Stimulated activated CD8-positive, alpha-beta memory T cell treated with anti-CD3 and anti-CD28 coated beads, Interleukin-12 subunit alpha, Interleukin-12 subunit beta, amount 100 ng/mL, for 24 hours (primary cell): ENCODE data around the gene USF2.
"Not testable (repeated sequence)": the region's sequence is repeated elsewhere in the genome, so short reads cannot be mapped to it uniquely, and the experiment has no call there.

Source experiments
- DNase-seq: peaks from one replicate; pipeline ENCODE4 v3.0.0-alpha.2; 2020; ENCODE audit errors: extremely low read depth

The USF2 gene

DNA sequence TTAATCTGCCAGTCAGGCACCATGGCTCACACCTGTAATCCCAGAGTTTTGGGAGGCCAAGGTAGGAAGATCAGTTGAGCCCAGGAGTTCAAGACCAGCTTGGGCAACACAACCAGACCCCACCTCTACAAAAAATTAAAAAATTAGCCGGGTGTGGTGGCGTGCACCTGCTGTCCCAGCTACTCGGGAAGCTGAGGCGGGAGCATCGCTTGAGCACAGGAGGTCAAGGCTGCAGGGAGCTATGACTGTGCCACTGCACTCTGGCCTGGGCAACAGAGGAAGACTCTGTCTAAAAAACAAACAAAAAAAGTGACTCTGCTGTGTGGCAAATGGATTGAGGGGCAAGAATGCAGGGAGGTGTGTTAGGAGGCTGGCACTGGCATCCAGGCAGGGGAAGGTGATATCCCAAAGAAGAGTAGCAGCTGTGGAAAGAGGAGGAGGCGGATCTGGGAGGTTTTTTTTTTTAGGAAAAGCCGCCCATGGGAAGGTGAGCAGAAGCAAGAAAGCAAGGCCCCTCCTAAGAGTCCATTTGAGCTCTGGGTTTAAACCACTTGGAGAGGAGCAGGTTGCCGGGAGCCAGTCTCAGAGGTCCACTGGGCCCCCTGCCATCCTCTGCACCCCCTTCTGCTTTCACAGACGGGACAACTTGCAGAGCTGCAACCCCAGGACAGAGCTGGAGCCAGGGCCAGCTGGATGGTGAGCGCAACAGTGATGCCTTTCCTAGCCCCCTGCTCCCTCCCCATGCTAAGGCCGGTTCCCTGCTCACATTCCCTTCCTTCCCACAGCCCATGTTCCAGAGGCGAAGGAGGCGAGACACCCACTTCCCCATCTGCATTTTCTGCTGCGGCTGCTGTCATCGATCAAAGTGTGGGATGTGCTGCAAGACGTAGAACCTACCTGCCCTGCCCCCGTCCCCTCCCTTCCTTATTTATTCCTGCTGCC is 15.7 kb downstream of the USF2 start:
- DNase-seq: no peak

DNA sequence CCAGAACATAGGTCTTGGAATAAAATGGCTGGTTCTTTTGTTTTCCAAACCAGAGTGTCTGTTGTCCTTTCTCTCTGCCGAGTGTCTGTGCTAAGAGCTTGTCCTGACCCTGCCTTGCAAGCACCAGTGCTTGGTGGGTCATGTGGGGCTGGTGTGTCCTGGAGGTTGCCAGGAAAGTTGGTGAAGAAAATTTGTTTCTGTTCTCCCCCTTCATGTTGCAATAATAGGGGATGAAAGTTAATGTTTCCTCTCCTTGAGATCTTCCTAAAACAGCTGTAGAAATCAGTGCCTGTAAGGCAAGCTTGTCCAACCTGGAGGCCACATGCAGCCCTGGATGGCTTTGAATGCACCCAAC is 16.3 kb downstream of the USF2 start:
- DNase-seq: no peak

- not testable (repeated sequence) for DNase-seq
These were observed 16.7 kb downstream of the USF2 start for GRCh38 chr19:35285465-35285864.

- not testable (repeated sequence) for DNase-seq
These were observed 17.3 kb downstream of the USF2 start for GRCh38 chr19:35286101-35286500.

GRCh38 chr19:35287713-35288112 is 19.0 kb downstream of the USF2 start:
- no peak for DNase-seq

DNA sequence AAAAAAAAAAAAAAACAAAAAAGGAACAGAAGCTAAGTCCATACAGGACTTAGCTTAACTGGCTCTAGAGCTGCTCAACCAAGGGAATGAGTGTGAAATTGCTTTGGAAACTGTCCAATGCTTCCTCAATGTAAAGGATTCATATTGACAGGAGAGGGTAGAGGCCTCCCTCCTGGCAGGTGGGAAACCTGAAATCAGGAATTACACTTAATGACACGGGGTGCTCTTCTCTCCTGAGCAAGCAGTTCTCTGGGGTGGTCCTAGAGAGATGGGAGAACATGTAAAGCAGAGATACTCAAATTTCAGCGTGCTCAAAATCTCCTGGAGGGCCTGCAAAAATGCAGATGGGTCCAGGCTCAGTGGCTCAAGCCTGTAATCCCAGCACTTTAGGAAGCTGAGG is 19.6 kb downstream of the USF2 start:
- no peak for DNase-seq

DNA sequence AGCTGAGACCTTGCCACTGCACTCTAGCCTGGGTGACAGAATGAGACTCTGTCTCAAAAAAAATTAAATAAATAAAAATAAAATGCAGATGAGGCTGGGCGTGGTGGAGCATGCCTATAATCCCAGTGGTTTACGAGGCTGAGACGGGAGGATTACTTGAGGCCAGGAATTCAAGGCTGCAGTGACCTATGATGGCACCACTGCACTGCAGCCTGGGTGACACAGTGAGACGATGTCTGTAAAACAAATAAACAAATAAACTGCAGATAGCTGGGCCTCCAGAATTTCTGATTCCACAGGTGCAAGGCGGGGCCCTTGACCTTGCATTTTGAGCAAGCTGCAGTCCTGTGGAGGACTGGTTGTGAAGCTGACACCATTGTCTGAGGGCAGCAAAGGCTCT is 20.1 kb downstream of the USF2 start:
- DNase-seq: no peak

DNA sequence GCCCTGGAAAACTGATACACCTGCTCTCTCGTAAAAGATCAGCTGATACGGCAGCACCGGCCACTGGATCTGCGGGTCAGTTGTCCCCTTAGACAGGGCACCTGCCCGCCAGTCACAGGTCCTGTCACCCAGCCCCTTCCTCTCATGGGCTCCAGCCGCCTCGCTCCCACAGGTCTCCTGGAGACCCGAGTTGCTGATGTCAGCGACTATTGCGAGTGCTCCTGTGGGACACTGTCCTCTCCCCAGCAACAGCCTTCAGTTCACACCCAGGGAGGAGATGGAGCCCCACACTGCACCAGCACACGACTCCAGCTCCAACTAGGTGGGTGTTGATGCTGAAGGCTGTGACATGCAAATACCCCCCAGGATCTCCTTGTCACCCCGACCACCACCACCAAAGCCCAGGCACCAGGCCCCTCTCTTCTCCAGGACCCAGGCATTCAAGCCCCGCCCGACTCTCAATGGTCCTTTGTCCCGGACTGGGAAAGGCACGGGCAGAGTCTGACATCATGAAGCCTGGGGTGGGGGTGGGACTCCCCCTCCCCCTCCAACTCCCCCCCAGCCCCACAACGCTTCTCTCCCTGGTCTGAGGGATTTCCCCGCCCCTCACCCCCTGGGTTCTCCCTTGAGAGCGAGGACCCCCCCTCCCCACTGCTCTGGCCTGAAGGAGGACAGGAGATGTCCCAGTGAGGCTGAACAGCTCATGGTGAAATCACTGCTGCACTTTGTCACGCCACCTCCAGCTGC is 21.8 kb downstream of the USF2 start:
- DNase-seq: no peak

GRCh38 chr19:35291259-35291658 is 22.5 kb downstream of the USF2 start:
- no peak for DNase-seq

DNA sequence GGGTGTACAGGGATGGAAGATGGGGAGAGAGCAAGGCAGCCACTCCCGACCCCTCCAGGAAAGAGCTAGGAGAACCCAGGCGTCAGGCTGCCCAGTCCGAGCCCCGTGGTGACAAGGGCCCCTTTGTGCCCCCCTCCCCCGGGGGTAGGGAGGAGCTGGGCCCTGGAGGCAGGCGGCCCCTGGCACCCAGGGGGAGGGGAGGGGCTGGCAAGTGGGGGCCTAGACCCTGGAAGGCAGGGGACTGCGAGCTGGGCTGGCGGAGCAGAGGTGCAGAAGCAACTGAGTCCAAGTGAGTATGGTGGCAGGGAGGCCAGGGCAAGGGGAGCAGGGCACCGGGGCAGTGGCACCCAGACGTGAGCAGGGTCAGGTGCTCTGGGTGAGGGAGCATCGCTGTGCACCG is 23.2 kb downstream of the USF2 start, which contains the start of gene MAG:
Gene MAG (plus strand): TSS at position 246 of the 400 bp plus-strand sequence. CDS start 3,248 bp downstream, outside the sequence.
- DNase-seq: no peak

GRCh38 chr19:35292421-35293362 is 23.9 kb downstream of the USF2 start:
- no peak for DNase-seq

GRCh38 chr19:35293363-35293739 is 24.6 kb downstream of the USF2 start:
- no peak for DNase-seq

DNA sequence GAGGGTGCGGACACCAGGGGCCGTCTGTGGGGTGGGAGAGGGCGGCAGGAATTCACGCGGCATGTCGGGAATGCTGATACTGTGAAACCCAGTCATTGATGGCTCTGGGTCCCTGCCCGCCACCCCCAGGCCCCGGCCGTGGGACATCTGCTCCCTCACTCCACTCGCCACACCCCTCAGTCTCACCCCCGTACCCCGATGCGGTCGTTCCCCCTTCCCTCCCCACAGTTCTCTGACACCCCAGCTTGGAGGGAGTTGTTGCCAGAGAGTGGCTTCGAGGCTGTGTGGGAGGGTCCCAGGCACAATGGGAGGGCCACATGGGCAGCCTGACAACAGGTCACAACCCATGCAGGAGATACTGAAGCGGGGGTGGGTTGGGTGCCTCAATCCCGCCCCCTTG is 25.0 kb downstream of the USF2 start:
- DNase-seq: no peak

- no peak for DNase-seq
These were observed 25.6 kb downstream of the USF2 start for GRCh38 chr19:35294328-35294727.

DNA sequence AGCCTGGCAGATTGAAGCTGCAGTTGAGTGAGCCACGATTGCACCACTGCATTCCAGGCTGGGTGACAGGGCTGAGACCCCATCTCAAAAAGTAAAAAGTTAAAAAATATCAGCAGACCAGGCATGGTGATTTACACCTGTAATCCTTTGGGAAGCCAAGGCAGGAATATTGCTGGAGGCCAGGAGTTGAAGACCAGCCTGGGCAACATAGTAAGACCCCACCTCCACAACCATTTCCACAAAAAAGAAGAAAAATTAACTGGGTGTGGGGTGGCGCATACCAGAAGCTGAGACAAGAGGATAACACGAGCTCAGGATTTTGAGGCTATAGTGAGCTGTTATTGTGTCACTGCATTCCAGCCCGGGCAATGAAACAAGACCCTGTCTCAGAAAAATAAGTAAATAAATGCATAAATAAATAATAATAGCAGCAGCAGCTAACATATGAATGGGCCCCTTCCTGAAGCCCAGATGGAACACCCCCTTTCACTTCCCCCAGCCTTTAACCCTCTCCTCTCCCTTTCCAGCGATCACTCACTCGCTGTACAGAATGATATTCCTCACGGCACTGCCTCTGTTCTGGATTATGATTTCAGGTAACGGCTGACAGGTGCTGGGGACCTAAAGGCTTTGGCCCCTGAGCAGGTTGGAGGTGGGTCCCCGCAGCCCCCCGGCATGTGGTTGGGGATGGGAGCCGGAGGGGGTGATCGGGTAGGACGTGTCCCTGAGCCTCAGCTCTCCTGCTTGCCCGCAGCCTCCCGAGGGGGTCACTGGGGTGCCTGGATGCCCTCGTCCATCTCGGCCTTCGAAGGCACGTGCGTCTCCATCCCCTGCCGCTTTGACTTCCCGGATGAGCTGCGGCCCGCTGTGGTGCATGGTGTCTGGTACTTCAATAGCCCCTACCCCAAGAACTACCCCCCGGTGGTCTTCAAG is 26.4 kb downstream of the USF2 start:
- no peak for DNase-seq

- DNase-seq: no peak
These were observed 27.2 kb downstream of the USF2 start for GRCh38 chr19:35295792-35296462.

GRCh38 chr19:35296644-35297514 is 28.1 kb downstream of the USF2 start:
- DNase-seq: no peak

DNA sequence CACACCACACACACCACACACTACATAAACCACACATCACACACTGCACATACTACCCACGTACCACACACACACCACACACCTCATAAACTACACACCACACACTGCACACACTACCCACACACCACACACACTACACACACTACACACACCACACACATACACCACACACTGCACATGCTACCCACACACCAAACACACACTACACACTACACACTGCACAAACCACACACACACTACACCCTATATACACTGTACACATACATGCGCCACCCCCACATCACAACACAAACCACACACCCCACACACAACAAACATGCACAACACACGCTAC is 28.7 kb downstream of the USF2 start:
- DNase-seq: no peak

DNA sequence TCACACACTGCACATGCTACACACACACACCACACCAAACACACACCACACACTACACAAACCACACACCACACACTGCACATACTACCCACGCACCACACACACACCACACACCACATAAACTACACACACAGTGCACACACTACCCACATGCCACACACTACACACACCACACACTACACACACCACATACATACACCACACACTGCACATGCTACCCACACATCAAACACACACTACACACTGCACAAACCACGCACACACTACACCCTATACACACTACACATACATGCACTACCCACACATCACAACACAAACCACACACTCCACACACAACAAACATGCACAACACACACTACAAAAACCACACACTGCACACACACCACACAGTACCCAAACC is 29.2 kb downstream of the USF2 start:
- DNase-seq: no peak
